ENCODE results near the gene CD58.

Gene CD58

GRCh38 chr1:116508085-116508983, 62.5 kb downstream of the CD58 start:
- DNase-seq, result no peak

- DNase-seq, result no peak
Measured at GRCh38 chr1:116507631-116508030, 63.2 kb downstream of the CD58 start.

- no peak for DNase-seq
Measured at GRCh38 chr1:116506132-116507004, 64.5 kb downstream of the CD58 start.

GRCh38 chr1:116504308-116505156, 66.3 kb downstream of the CD58 start:
- DNase-seq, result peak; percentile 84

GRCh38 chr1:116503546-116504307, 67.1 kb downstream of the CD58 start:
- no peak for DNase-seq

GRCh38 chr1:116502671-116503314, 68.0 kb downstream of the CD58 start:
- no peak for DNase-seq

GRCh38 chr1:116501870-116502244, 69.0 kb downstream of the CD58 start:
- DNase-seq, result no peak

GRCh38 chr1:116501125-116501869, 69.5 kb downstream of the CD58 start:
- DNase-seq, result no peak

GRCh38 chr1:116498789-116499628, 71.8 kb downstream of the CD58 start:
- DNase-seq, result no peak

- DNase-seq, result no peak
Measured at GRCh38 chr1:116497656-116498055, 73.2 kb downstream of the CD58 start.

- DNase-seq, result no peak
Measured at GRCh38 chr1:116496898-116497297, 73.9 kb downstream of the CD58 start.

- DNase-seq, result no peak
Measured at GRCh38 chr1:116496380-116496779, 74.4 kb downstream of the CD58 start.

- no peak for DNase-seq
Measured at GRCh38 chr1:116495535-116495934, 75.3 kb downstream of the CD58 start.

GRCh38 chr1:116494745-116495144, 76.1 kb downstream of the CD58 start:
- no peak for DNase-seq

- DNase-seq, result no peak
Measured at GRCh38 chr1:116494353-116494692, 76.5 kb downstream of the CD58 start.

- no peak for DNase-seq
Measured at GRCh38 chr1:116493484-116494352, 77.1 kb downstream of the CD58 start.

GRCh38 chr1:116493036-116493435, 77.8 kb downstream of the CD58 start:
- DNase-seq, result no peak

- no peak for DNase-seq
Measured at GRCh38 chr1:116492358-116492811, 78.4 kb downstream of the CD58 start.
